ENCODE data around the gene TREX2. TPM values are rescaled to one million over a fixed set of nuclear protein-coding genes. Genes with fewer than 3 reads are reported as not detected.
A peak's percentile ranks its signal among the peaks of the same experiment; 100 is the strongest.

Gene TREX2
- total RNA-seq, 2 donors from 2014 or later = 2.5 TPM

DNA sequence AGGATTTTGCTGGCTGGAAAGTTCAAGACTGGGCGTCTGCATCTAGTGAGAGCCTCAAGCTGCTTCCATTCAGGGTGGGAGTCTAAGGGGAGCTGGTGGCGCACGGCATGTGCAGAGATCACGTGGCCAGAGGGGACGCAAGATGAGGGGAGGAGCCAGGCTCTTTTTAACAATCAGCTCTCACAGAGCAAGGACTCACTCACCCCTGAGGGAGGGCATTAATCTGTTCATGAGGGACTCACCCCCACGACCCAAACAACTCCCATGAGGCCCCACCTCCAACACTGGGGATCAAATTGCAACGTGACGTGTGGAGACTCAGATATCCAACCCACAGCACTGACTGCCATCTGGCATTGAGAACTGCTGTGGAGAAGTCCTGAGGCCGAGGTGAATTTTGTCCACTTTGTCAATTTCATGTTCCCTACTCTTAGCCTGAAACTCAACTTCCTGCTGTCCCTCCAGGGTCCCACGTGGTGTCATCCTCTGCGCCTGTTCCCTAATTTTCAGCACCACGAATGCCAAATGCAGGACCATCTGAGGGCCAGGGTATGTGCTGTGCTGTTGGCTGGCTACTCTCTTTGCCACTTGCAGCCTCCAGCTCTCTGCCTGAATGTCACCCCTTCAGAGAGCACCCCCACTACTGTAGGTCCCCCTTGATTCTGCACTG is 28.9 kb downstream of the TREX2 start:
- no peaks in the 10 kb centered on the region for H3K27me3 Mint-ChIP-seq
- ATAC-seq (replicated peaks) = no peak
- no peak overlapping the region for H3K27ac Mint-ChIP-seq
- H3K9me3 Mint-ChIP-seq = no peaks in the 10 kb centered on the region
- no peaks in the 10 kb centered on the region for H3K36me3 Mint-ChIP-seq (ENCODE audit: low read depth)
- no peak overlapping the region for H3K4me3 Mint-ChIP-seq
- peaks cover 6% of the 10 kb centered on the region for H3K4me1 Mint-ChIP-seq

DNA sequence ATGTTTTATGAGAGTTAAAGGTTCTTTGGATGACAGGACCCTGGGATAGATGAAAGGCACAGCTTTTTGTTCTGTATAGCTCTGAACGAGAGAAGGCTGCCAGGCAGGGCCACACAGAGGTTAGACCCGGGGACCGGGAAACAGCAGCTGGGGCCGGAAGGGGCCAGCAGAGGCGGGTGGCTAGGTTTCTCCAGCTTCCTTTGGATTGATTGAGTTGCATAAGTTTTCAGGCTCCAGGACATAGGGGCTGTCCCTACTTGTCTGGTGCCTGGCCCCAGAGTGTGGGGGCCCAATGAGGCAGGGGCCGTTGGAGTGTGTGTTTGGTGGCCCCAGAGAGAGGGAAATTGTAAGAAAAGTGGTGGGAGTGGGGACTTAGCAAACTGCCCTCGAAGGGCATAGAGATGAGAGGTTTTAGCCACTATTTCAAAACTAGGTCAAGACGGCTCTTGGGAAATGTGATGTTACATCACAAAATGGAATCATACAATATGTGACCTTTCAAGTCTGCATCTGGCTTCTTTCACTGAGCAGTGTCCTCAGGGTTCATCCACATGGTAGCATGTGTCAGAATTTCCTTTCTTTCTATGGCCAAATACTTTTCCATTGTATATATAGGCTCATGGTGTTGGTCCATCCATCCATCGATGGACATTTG is 30.9 kb downstream of the TREX2 start:
- no peak for ATAC-seq (replicated peaks)
- Mint-ChIP-seq H3K36me3 (ENCODE audit: low read depth) (no peaks in the 10 kb centered on the region), H3K4me3 (no peak overlapping the region), H3K27me3 (no peaks in the 10 kb centered on the region), H3K27ac (no peak overlapping the region), H3K9me3 (no peaks in the 10 kb centered on the region), H3K4me1 (peaks cover 7% of the 10 kb centered on the region)

DNA sequence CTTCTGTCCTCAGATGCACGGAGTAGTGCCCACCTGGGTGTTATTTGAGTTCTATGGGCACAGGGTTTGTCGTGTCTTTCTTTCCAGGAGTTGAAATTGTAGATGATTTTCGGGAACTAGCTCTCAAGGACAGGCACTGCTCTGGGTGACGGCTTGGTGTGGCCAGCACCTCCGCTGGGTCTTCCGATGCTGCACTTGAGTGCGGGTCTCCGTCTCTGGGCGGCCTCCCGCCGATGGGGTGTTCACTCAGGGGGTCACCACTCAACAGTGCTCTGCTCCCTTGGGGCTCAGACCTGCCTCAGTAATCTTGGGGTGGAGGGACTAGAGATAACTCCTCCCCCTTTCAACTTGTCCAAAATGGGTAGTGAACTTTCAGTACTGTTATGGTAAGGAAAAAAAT is 32.1 kb downstream of the TREX2 start:
- no peaks in the 10 kb centered on the region for H3K27me3 Mint-ChIP-seq

DNA sequence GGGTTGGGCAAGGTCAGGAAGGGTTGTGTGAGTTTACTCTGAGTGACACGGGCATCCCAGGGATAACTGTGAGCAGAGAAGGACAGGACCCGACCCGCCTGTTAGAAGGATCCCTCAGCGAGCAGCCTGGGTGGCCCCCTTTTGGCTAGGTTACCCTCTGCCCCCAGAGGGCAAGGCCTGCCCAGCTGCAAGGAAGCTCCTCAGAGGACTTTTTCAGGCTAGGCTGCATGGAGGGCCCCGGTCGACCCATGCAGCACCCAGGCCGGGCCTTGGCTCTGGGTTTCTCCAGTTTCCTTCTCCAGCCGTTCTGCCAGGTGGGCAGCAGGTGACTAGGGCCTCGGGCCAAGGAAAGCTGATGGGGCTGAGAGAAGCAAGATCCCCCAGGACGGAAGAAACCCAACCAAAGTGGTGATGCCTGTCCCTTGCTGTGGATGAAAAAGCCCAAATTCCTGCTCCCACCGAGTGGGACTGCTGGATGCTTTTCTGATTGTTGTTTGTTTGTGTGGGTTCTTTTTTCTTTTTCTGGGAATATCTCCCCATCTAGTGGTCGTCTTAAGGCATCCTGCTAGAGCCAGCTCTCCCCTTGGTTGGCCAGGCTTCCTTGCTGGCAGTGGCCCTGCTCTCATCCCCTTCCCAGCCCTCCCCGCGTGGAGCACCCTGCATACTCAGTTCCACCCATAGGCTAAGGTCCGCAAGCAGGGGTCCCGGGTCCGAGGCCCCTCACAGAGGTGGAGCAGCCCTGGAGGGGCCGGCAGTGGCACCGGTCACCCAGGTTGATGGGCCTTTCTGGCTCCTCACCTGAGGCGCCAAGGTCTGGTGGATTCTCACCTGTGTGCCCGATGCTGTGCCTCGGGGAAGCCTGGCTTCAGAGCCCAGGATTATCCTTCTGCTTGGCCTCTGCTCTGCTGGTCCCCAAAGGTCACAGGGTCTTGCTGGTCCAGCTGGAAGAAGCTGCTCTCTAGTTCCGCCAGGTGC is 32.8 kb downstream of the TREX2 start:
- H3K27ac Mint-ChIP-seq = no peak overlapping the region
- no peak for ATAC-seq (replicated peaks)
- peaks cover 7% of the 10 kb centered on the region for H3K4me1 Mint-ChIP-seq
- no peaks in the 10 kb centered on the region for H3K9me3 Mint-ChIP-seq
- H3K36me3 Mint-ChIP-seq (ENCODE audit: low read depth) = no peaks in the 10 kb centered on the region
- peak overlapping the region; percentile 81 for H3K4me3 Mint-ChIP-seq
- no peaks in the 10 kb centered on the region for H3K27me3 Mint-ChIP-seq

More for the DNA sequence above, 32.1 kb downstream of the TREX2 start:
- no peak for ATAC-seq (replicated peaks)
- Mint-ChIP-seq H3K9me3 (no peaks in the 10 kb centered on the region), H3K4me3 (no peak overlapping the region), H3K36me3 (ENCODE audit: low read depth) (no peaks in the 10 kb centered on the region), H3K4me1 (peaks cover 7% of the 10 kb centered on the region), H3K27ac (no peak overlapping the region)

DNA sequence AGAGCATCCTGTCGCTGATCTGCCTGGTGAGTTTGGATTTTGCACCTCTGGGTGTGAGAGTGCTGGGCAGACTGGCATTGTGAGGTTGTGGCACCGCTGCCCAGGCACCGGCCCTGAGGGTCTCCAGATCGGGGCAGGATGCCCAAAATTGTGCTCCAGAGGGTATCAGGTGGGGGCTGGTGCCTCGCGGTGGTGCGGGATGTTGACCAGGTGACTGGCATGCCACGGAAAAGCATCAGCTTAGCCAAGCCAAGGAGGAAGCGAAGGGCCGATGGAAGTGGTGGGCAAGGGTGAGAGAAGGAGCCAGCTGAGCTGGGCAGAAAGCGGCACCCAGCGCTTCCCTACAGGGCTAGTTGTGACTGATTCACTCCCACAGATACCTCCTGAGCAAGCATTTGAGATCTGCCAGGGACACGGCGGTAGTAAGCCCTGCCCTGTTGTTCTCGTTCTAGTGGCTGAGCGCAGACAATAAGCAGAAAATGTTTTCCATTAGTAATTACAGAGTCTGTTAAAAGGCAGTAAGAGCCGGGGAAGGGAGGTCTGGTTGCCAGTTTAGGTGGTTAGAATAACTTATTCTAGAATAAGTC is 33.8 kb downstream of the TREX2 start:
- Mint-ChIP-seq H3K27me3 (no peaks in the 10 kb centered on the region), H3K4me1 (peaks cover 7% of the 10 kb centered on the region), H3K9me3 (no peaks in the 10 kb centered on the region), H3K36me3 (ENCODE audit: low read depth) (no peaks in the 10 kb centered on the region), H3K4me3 (peak overlapping the region; percentile 81), H3K27ac (peak overlapping the region; percentile 84)
- no peak for ATAC-seq (replicated peaks)

DNA sequence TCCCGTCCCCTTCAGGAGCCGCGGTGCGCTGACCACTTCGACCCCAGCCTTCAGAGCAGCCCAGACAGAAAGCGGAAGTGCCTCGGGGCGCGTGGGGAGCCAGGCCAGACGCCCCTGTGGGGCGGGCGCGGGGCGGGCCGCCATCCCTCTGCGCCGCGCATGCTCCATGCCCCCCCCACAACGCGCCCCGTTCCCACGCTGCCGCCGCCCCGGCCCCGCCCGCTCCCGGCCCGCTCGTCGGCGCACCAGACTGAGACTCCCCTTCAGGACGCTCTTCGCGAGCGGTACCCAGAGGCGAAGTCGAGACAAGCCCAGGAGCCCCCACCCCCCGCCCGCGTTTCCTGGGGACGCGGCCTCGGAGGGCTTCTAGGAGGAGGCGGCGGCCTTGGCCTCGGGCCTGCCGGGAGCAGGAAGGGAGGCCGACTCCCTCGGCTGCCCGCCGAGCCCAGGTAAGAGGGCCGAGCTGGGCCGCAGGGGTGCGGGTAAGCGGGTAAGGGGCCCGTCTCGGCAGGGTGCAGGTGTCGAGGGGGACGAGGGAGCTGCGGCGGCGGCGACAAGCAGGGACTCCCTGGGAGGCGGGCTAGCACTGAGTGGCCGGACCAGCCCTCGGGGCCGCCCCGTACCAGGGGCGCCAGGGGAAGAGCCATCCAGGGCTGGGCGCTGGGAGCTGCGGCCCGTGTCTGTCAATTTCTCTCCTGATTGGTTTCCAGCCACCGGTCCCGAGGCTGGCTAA is 34.4 kb downstream of the TREX2 start, which contains the start of gene ZFP92:
Gene ZFP92, plus strand, starts transcription at position 218 of the 733 bp plus-strand sequence. CDS start 6,851 bp downstream, outside the sequence.
- ATAC-seq (replicated peaks) = peak; percentile 86
- H3K27me3 Mint-ChIP-seq = no peaks in the 10 kb centered on the region
- peaks cover 7% of the 10 kb centered on the region for H3K4me1 Mint-ChIP-seq
- no peaks in the 10 kb centered on the region for H3K36me3 Mint-ChIP-seq (ENCODE audit: low read depth)
- H3K27ac Mint-ChIP-seq = peak within 1 kb of the TSS; percentile 84
- no peaks in the 10 kb centered on the region for H3K9me3 Mint-ChIP-seq
- peak within 1 kb of the TSS; percentile 81 for H3K4me3 Mint-ChIP-seq

DNA sequence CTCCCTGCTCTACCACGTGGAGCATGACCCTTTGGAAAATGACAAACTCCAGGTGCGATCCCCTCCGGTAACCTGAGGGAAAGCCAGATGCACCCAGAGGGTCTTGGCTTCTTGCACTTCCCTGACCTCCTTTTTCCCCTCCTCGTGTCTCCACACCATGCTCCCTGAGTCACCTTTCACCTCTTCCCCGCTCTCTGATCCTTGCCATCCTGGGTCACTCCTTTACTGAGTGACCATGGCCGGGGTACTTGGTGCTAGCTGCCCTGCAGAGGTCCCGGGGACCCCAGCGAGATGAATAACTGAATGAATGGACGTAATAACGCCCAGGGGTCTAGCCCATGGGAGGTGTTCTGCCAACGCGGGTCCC is 35.0 kb downstream of the TREX2 start:
- no peak for ATAC-seq (replicated peaks)
- H3K4me3 Mint-ChIP-seq = peak overlapping the region; percentile 81
- H3K9me3 Mint-ChIP-seq = no peaks in the 10 kb centered on the region
- no peaks in the 10 kb centered on the region for H3K27me3 Mint-ChIP-seq
- H3K27ac Mint-ChIP-seq = no peak overlapping the region
- H3K4me1 Mint-ChIP-seq = peaks cover 7% of the 10 kb centered on the region
- no peaks in the 10 kb centered on the region for H3K36me3 Mint-ChIP-seq (ENCODE audit: low read depth)

DNA sequence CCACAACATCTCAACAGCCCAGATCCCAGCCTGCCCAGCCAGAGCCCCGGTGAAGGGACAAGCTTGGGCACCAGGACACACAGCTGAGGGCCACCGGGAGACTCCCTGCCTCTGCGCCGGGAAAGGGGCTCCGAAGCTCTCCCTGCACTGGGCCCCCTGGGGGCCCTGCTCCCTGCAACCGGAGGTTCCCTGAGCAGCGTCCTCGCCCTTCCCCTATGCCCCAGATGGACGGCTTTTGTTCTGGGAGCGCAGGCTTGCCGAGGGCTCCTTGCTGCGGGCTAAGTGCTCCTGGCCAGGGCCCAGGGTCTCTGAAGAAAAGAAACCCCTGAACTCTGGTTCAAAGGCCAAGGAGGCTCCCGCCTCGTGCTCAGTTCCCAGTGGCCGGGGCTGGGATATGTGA is 35.5 kb downstream of the TREX2 start:
- H3K4me1 Mint-ChIP-seq = peaks cover 7% of the 10 kb centered on the region
- H3K36me3 Mint-ChIP-seq (ENCODE audit: low read depth) = no peaks in the 10 kb centered on the region
- H3K27me3 Mint-ChIP-seq = no peaks in the 10 kb centered on the region
- no peak overlapping the region for H3K4me3 Mint-ChIP-seq
- H3K27ac Mint-ChIP-seq = no peak overlapping the region
- ATAC-seq (replicated peaks) = no peak
- H3K9me3 Mint-ChIP-seq = no peaks in the 10 kb centered on the region

DNA sequence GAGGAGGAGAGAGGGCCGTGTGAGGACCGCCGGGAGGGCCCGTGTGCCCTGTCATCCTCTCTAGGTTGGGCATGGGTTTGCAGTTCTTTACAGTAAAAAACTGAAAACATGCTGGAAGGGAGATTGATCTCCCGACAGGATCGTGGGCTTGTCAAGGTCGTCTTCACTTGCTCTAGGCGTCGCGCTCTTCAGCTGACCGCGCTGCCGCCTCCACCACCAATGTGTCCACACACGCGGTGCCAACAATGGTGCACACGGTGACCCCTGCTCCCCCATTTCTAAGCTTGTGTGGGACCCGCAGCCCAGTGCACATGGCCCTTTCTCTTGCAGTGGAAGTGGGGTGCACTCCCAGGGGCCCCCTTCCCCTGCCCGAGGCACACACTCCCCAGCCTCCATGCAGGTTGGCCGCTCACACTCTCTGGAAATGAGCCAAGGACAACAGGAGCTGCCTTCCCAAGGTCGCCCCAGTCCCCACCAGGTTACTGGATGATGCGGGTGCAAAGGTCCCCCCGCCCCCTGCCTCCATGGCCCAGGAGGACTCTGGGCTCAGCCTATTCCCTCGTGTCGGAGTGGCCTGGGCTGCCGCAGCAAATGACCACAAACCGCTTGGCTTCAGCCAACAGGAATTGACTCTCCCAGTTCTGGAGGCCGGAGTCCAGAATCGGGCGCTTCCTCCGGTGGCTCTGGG is 36.3 kb downstream of the TREX2 start:
- Mint-ChIP-seq H3K4me3 (no peak overlapping the region), H3K4me1 (peaks cover 7% of the 10 kb centered on the region), H3K36me3 (ENCODE audit: low read depth) (no peaks in the 10 kb centered on the region), H3K27ac (no peak overlapping the region), H3K27me3 (no peaks in the 10 kb centered on the region), H3K9me3 (no peaks in the 10 kb centered on the region)
- no peak for ATAC-seq (replicated peaks)

DNA sequence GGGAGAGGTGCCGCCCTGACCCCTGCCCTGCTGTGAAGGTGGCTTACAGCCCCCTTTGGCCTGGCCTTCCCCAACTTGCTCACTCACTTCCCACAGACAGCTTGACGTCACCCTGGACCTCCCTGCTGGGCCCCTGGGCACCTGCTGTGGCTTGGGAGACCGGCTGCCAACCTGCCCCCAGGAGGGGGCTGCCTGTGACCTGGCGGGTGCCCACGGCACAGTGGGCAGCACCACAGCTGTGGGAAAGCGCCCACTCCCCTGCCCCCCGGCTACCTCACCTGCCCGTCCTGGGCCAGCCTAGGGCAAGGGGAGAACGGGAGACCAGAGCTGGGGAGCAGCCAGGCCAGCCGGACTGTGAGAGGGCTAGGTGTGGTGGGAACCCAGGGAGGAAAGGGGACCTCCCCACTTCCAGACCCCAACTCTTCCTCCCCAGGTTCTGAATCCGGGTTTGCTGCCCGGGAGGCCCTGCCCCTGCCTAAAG is 36.9 kb downstream of the TREX2 start:
- no peaks in the 10 kb centered on the region for H3K27me3 Mint-ChIP-seq
- no peaks in the 10 kb centered on the region for H3K9me3 Mint-ChIP-seq
- H3K4me3 Mint-ChIP-seq = no peak overlapping the region
- no peak overlapping the region for H3K27ac Mint-ChIP-seq
- no peaks in the 10 kb centered on the region for H3K36me3 Mint-ChIP-seq (ENCODE audit: low read depth)
- ATAC-seq (replicated peaks) = no peak
- peaks cover 7% of the 10 kb centered on the region for H3K4me1 Mint-ChIP-seq

DNA sequence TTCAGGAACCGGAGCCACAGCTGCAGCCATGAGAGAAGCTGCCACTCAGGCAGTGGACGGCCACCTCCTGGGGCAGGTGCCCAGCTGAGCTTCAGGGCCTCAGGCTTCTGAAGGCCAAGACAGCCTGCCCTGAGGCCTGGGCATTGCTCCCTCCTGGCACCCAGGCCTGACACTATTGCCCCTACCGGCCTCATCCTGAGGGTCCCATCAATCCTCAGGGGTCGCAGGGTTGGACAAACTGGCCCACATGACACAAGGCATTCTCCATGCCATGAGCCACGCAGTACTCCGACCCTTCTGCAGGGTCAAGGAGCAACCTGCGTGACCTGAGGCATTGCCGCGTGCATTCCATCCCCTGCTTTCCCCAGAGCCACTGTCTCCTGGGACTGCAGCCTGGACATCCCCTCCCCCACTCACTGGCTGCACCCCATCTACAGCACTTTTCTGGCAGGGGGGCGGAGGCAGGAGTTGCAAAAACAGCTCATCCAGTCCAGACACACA is 37.6 kb downstream of the TREX2 start:
- Mint-ChIP-seq H3K27ac (no peak overlapping the region), H3K9me3 (no peaks in the 10 kb centered on the region), H3K27me3 (no peaks in the 10 kb centered on the region), H3K4me1 (peaks cover 7% of the 10 kb centered on the region), H3K36me3 (ENCODE audit: low read depth) (no peaks in the 10 kb centered on the region), H3K4me3 (no peak overlapping the region)
- no peak for ATAC-seq (replicated peaks)

DNA sequence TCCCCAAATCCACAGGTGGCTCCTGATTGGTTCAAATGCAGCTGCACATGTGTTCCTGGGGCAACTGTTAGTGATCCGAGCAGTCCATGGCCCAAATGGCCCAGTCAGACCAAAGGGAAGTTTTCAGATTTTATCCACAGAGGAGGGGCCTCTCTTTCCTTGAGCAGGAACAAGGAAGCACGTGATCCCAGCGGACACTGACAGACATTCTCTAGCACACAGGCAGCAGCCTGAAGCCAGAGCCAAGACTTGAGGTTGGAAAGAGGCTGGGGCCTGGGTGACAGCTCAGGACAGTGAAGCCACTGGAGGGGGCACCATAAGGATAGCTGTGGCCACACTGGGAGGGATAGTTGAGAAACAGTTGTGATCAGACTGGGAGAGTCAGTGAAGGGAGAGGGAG is 38.1 kb downstream of the TREX2 start:
- no peaks in the 10 kb centered on the region for H3K9me3 Mint-ChIP-seq
- H3K36me3 Mint-ChIP-seq (ENCODE audit: low read depth) = no peaks in the 10 kb centered on the region
- peaks cover 7% of the 10 kb centered on the region for H3K4me1 Mint-ChIP-seq
- H3K27ac Mint-ChIP-seq = no peak overlapping the region
- ATAC-seq (replicated peaks) = no peak
- H3K27me3 Mint-ChIP-seq = no peaks in the 10 kb centered on the region
- H3K4me3 Mint-ChIP-seq = no peak overlapping the region

DNA sequence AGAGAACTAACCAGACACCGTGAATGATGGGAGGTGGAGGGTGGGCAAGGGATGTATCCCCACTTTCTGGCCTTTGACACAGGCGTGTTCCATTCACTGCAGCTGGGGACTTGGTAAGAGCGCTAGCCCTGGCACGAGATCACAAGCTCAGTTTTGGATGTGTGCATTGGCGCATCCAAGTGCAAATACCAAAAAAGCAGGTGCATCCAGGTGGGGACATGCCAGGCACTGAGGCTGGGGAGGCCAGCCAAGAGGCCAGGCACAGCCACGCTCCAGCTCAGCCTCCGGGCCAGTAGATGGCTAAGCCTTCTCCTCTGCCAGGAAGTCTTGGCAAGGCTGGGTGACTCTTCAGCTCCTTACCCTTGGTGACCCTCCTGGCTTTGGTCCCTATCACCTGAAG is 39.0 kb downstream of the TREX2 start:
- Mint-ChIP-seq H3K36me3 (ENCODE audit: low read depth) (no peaks in the 10 kb centered on the region), H3K27ac (no peak overlapping the region), H3K27me3 (no peaks in the 10 kb centered on the region), H3K4me3 (no peak overlapping the region), H3K4me1 (peaks cover 1% of the 10 kb centered on the region), H3K9me3 (no peaks in the 10 kb centered on the region)
- no peak for ATAC-seq (replicated peaks)
